ENCODE data around the gene TPRG1L. TPM values are rescaled to one million over a fixed set of nuclear protein-coding genes. Genes with fewer than 3 reads are reported as not detected.
A peak's percentile ranks its signal among the peaks of the same experiment; 100 is the strongest.

Gene TPRG1L
- total RNA-seq, 3 donors from 2014 or later: 70.4 to 96.0 (median 76.1) TPM

DNA sequence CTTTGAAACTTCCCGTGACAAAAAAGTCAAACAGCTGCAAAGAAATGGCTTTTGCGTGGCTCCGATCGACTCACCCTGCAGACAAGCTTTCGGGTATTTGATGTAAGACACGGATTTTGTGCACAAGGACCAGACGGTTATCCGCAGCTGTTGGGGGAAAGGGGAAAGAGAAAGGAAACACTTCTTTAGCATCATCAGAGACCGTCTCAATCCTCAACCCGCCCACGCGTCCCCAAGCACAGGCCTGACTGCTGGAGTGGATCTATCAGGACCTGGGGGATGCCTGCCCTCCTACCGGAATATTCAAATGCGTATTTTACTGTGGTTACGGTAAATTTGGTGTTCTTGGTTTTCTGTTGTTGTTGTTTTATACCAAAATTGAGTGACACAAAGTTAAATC is 13.9 kb downstream of the TPRG1L start:
- H3K36me3 ChIP-seq (ENCODE audit: low read depth): peaks cover 5% of the 10 kb centered on the region
- DNase-seq: peak in 2 of 3 donors; percentile 3 to 21

DNA sequence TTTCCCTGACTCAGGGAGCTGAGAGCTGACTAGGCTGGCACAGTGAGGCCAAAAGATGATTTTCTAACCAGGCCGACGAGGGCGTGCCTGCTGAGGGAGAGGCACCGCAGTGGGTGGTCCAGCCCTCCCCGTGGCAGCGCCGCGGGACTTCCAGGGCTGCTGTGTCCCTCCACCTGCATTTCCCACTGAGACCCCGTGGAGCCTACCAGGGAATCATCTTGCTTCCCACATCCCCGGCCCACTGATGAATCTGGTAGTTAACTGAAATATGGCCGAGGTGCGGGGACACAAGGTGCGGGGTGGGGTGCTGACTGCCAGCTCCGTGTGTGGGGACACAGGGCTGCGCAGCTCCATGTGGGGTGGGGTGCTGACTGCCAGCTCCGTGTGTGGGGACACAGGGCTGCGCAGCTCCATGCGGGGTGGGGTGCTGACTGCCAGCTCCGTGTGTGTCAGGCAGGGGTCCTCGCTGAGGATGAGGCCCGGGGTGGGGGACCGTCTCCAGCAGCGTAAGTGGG is 14.6 kb downstream of the TPRG1L start:
- Histone ChIP-seq H3K4me3 (no peak overlapping the region), H3K4me1 (ENCODE audit: low read depth) (no peaks in the 10 kb centered on the region), H3K9me3 (no peaks in the 10 kb centered on the region), H3K36me3 (ENCODE audit: low read depth) (peaks cover under 1% of the 10 kb centered on the region)
- TF ChIP-seq, protein P1, sequence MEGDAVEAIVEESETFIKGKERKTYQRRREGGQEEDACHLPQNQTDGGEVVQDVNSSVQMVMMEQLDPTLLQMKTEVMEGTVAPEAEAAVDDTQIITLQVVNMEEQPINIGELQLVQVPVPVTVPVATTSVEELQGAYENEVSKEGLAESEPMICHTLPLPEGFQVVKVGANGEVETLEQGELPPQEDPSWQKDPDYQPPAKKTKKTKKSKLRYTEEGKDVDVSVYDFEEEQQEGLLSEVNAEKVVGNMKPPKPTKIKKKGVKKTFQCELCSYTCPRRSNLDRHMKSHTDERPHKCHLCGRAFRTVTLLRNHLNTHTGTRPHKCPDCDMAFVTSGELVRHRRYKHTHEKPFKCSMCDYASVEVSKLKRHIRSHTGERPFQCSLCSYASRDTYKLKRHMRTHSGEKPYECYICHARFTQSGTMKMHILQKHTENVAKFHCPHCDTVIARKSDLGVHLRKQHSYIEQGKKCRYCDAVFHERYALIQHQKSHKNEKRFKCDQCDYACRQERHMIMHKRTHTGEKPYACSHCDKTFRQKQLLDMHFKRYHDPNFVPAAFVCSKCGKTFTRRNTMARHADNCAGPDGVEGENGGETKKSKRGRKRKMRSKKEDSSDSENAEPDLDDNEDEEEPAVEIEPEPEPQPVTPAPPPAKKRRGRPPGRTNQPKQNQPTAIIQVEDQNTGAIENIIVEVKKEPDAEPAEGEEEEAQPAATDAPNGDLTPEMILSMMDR (IDR thresholded peaks at IDR 0.05): no peak
- intact Hi-C loops (cut with DNase I, micrococcal nuclease): no loop called here
- ATAC-seq: no peak
- DNase-seq: peak in 2 of 3 donors; percentile 6 to 15

More for the DNA sequence above, 13.9 kb downstream of the TPRG1L start:
- ATAC-seq: no peak
- no peak overlapping the region for H3K4me3 ChIP-seq
- intact Hi-C loops (cut with DNase I, micrococcal nuclease): no loop called here
- TF ChIP-seq, protein P1 (IDR thresholded peaks at IDR 0.05): no peak
- no peaks in the 10 kb centered on the region for H3K4me1 ChIP-seq (ENCODE audit: low read depth)
- no peaks in the 10 kb centered on the region for H3K9me3 ChIP-seq

DNA sequence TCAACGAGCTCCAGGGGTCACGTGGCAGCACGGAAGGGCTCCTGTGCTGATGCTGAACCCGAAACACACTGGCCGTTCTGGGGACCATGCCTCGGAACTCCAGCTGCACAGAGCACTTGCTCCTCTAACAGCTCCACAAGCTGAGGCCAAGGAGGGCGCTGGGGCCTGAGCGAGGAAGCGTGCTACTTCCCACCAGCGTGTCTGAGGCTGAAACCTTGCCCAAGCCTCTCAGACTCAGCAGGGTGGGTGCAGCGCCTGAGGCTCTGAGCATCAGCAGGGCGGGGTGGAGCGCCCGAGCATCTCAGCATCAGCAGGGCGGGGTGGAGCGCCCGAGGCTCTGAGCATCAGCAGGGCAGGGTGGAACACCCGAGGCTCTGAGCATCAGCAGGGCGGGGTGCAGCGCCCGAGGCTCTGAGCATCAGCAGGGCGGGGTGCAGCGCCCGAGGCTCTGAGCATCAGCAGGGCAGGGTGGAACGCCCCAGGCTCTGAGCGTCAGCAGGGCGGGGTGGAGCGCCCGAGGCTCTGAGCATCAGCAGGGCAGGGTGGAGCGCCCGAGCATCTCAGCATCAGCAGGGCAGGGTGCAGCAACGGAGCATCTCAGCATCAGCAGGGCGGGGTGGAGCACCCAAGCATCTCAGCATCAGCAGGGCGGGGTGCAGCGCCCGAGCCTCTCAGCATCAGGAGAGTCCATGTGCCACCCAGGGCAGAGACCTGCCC is 15.5 kb downstream of the TPRG1L start:
- peak in 2 of 3 donors; percentile 6 to 43 for DNase-seq
- H3K36me3 ChIP-seq (ENCODE audit: low read depth): no peaks in the 10 kb centered on the region
- TF ChIP-seq, protein P1 (IDR thresholded peaks at IDR 0.05): no peak

DNA sequence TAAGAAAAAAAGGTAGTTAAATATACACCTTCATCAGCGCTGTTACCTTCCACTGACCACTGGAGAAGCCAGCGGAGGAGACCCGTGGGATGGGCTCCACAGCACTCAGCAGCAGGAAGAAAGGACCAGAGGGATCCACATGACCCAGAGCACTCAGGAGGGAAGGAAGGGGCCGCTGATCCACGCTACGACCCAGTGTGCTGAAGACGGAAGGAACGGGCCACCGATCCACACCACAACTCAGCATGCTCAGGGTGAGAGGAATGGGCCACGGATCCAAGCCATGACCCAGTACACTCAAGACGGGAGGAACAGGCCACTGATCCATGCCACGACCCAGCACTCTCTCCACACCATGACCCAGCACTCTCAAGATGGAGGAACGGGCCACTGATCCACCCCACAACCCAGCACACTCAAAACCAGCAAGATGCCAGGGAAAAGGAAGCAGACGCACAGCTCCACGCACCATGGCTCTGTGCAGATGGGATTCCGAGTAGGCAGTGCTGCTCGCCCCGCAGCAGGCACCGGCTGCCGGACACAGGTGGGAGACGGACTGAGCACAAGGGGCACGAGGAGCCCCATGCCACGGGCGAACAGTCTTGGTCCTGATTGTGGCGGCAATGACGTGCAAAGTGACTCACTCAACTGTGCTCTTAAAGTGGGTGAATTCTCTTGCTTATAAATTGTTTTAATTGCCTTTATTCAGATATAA is 16.4 kb downstream of the TPRG1L start:
- intact Hi-C loops (cut with DNase I, micrococcal nuclease): no loop called here
- DNase-seq (peak in 2 of 3 donors; percentile 11 to 31), ATAC-seq (no peak)
- no peaks in the 10 kb centered on the region for H3K4me1 ChIP-seq (ENCODE audit: low read depth)
- no peaks in the 10 kb centered on the region for H3K9me3 ChIP-seq
- H3K36me3 ChIP-seq (ENCODE audit: low read depth): no peaks in the 10 kb centered on the region
- TF ChIP-seq, protein P1 (IDR thresholded peaks at IDR 0.05): no peak
- no peak overlapping the region for H3K4me3 ChIP-seq

More for the DNA sequence above, 15.5 kb downstream of the TPRG1L start:
- Histone ChIP-seq H3K4me1 (ENCODE audit: low read depth) (no peaks in the 10 kb centered on the region), H3K9me3 (no peaks in the 10 kb centered on the region), H3K4me3 (no peak overlapping the region)
- no peak for ATAC-seq
- intact Hi-C loops (cut with DNase I, micrococcal nuclease): no loop called here

DNA sequence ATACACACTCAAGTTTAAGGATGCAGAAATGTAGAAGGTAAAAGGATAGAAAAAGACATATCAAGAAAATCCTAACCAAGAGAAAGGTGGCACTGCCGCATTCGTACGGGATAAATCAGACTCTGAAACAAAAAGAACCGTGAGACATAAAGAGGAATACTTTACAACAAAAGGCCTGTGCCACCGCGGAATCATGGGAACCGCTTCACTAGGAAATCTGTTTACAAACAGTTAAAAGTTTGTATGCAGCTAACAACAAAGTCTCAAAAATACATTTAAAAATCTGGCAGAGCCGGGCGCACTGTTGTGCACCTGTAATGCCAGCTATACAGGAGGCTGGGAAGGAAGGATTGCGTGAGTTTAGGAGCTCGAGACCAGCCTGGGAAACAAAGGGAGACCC is 17.0 kb downstream of the TPRG1L start:
- Histone ChIP-seq H3K4me3 (no peak overlapping the region), H3K36me3 (ENCODE audit: low read depth) (no peaks in the 10 kb centered on the region), H3K9me3 (no peaks in the 10 kb centered on the region), H3K4me1 (ENCODE audit: low read depth) (no peaks in the 10 kb centered on the region)
- no peak for DNase-seq
- intact Hi-C loops (cut with DNase I, micrococcal nuclease): no loop called here
- no peak for ATAC-seq
- TF ChIP-seq, protein P1 (IDR thresholded peaks at IDR 0.05): no peak
